HG02588 (cell line): ENCODE results near the gene TNFSF8.
A peak's percentile ranks its signal among the peaks of the same experiment; 100 is the strongest.

ENCODE experiments used
- ATAC-seq: cut with Tn5 transposase; IDR thresholded peaks from one replicate; pipeline ENCODE4 v1.9.1; 2021; ENCODE audit warnings: mild to moderate bottlenecking, moderate library complexity; ENCODE audit not compliant: unreplicated experiment

Gene TNFSF8

GRCh38 chr9:114906922-114907571 lies 23.3 kb downstream of the TNFSF8 start:
- ATAC-seq: no peak

- ATAC-seq: no peak
Observed at GRCh38 chr9:114905170-114905940, 25.0 kb downstream of the TNFSF8 start.

- no peak for ATAC-seq
Observed at GRCh38 chr9:114902786-114903524, 27.4 kb downstream of the TNFSF8 start.

GRCh38 chr9:114900942-114901802 lies 29.2 kb downstream of the TNFSF8 start:
- ATAC-seq: no peak

GRCh38 chr9:114899995-114900394 lies 30.4 kb downstream of the TNFSF8 start:
- ATAC-seq: no peak

- no peak for ATAC-seq
Observed at GRCh38 chr9:114899461-114899860, 30.9 kb downstream of the TNFSF8 start.

GRCh38 chr9:114898741-114899140 lies 31.6 kb downstream of the TNFSF8 start:
- peak; percentile 78 for ATAC-seq

GRCh38 chr9:114897196-114897595 lies 33.2 kb downstream of the TNFSF8 start:
- ATAC-seq: no peak

- no peak for ATAC-seq
Observed at GRCh38 chr9:114896344-114896743, 34.0 kb downstream of the TNFSF8 start.

- ATAC-seq: no peak
Observed at GRCh38 chr9:114895521-114895991, 34.8 kb downstream of the TNFSF8 start.

GRCh38 chr9:114894609-114895433 lies 35.6 kb downstream of the TNFSF8 start:
- ATAC-seq: no peak

- no peak for ATAC-seq
Observed at GRCh38 chr9:114894206-114894605, 36.2 kb downstream of the TNFSF8 start.

- peak; percentile 49 for ATAC-seq
Observed at GRCh38 chr9:114893221-114894010, 37.0 kb downstream of the TNFSF8 start.

- ATAC-seq: no peak
Observed at GRCh38 chr9:114889802-114890224, 40.6 kb downstream of the TNFSF8 start.

GRCh38 chr9:114888607-114889006 lies 41.8 kb downstream of the TNFSF8 start:
- no peak for ATAC-seq

- ATAC-seq: no peak
Observed at GRCh38 chr9:114887963-114888362, 42.4 kb downstream of the TNFSF8 start.

GRCh38 chr9:114884787-114885452 lies 45.5 kb downstream of the TNFSF8 start:
- ATAC-seq: no peak

- no peak for ATAC-seq
Observed at GRCh38 chr9:114883709-114884108, 46.7 kb downstream of the TNFSF8 start.
